ENCODE data around the gene KIF19.

GRCh38 chr17:74404789-74405188 lies 78.8 kb downstream of the KIF19 start:
- no peak for TF ChIP-seq ESRRG (CRISPR knock-in tag; IDR thresholded peaks at IDR 0.05)
- TF ChIP-seq, protein P1, sequence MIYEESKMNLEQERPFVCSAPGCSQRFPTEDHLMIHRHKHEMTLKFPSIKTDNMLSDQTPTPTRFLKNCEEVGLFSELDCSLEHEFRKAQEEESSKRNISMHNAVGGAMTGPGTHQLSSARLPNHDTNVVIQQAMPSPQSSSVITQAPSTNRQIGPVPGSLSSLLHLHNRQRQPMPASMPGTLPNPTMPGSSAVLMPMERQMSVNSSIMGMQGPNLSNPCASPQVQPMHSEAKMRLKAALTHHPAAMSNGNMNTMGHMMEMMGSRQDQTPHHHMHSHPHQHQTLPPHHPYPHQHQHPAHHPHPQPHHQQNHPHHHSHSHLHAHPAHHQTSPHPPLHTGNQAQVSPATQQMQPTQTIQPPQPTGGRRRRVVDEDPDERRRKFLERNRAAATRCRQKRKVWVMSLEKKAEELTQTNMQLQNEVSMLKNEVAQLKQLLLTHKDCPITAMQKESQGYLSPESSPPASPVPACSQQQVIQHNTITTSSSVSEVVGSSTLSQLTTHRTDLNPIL (CRISPR knock-in tag; IDR thresholded peaks at IDR 0.05; ENCODE audit: low read depth): no peak
- TF ChIP-seq POU6F1 (CRISPR knock-in tag; IDR thresholded peaks at IDR 0.05; ENCODE audit: borderline replicate concordance, low read depth): no peak
- no peak for TF ChIP-seq ARNTL (CRISPR knock-in tag; IDR thresholded peaks at IDR 0.05; ENCODE audit: borderline replicate concordance, low read depth)
- TF ChIP-seq TSHZ2 (CRISPR knock-in tag; IDR thresholded peaks at IDR 0.05): no peak
- TF ChIP-seq ZC3H10 (CRISPR knock-in tag; IDR thresholded peaks at IDR 0.05): no peak
